Activated CD8-positive, alpha-beta memory T cell treated with anti-CD3 and anti-CD28 coated beads for 1 hour (primary cell): ENCODE measurements around the gene PPP1R17.

Experiments used
- DNase-seq, 2 donors: peaks; one replicate each; pipeline ENCODE4 v3.0.0-alpha.2; 2020; ENCODE audit warnings: low read depth in 1 of 2; ENCODE audit errors: extremely low read depth in 1 of 2

The PPP1R17 gene

DNA sequence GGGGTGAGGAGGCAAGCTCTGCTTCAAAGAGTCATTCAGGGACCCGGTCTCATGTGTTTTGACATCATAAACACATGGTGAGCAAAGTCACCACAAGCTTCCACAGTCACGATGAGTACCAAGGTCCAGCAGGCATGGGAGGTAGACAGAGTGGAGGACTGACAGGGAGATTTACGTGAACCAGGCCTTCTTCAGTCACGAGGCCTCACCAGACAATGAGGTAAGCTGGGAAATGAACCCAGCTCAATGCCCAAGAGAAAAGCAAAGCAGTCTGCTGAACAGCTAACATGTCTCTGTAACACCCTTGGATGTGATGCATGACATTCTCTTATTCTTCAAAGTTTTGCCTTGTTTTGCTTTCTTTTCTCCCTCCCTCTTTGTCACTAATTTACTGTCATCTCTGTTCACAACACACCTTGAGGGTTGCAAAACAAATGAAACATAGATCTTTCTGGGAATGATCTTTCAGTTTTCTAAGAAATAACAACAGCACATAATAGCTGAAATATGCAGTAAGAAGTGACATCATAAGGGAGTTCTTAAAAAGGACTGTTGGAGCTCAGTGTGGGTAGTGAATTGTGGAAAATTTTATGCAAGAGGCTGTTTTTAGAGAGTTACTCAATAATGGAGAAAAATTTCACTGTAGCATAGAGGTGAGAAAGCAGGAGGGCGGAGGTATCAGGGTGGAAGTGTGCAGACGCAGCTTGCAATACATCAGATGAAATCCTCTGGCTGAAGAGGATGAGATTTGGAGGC, 9.0 kb downstream of the PPP1R17 start:
- DNase-seq: no peak

DNA sequence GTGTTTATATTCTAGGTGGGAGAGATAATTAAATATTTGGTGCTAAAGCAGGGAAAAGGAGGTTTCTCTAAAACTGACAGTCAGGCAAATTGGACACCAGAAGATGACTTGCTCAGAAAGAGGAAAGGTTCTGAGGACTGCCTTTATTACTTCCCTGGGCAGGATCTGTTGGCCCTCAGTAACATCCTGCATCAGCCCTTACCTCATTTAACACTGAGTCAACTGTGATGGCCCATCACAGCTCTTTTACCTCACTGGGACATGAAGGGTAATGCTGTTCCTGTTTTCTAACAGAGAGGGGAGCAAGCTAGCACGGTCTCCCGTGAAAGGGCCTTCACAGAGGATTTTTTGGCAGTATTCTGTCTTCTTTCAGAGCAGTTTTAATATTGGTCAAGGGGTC, 12.0 kb downstream of the PPP1R17 start:
- DNase-seq: no peak

DNA sequence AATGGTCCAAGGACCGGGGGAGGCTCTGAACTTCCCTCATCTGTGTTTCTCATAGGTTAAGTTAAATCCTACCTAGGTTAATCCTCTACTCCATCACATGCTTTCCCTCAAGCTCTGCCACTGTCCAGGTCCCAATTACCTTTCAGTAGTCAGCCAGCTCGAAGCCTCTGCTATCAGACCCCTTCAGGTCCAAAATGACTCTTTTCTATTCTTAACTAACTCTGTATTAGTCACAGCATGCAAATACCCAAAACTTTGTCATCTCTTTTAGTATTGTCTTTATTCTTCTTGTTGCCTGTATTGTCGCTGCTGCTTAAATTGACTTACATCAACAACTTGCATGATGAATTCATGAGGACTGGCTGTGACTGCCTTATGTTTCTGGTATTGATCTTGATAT, 15.3 kb downstream of the PPP1R17 start:
- DNase-seq: no peak

DNA sequence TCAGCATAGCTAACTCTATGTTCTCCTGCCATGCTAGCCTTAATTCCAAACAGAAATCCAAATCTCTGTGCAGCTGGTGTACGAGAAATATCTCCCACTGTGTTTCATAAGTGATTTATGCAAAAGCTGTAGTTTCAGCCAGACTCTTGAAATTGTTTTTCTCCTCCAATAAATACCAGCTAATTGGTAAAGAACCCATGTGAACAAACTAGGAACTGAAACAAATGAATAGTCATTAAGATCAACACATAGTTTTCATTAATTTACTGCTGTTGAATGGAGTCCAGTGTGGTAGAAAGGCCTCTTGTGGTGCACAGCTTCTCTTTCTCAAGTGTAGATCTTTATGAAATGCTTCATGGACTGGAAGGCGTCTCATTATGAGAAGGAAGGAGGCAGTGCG, 18.4 kb downstream of the PPP1R17 start:
- DNase-seq: no peak

DNA sequence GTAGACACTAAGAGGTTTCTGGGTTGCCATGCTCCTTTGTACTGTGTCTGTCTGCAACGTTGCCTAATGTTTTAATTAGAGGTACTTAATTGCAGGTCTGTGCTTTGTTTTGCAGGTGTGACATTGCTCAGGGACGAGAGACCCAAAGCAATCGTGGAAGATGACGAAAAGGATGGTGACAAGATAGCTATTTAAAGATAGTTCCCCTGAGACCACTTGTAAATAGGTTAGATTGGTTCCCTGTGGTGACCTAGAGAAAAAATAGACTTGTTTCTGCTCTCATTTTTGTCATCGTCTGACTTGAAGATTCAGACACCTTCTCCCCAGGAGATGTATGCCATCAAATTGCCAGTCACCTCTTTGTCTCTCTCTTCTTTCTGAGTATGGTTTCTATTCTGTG, 20.1 kb downstream of the PPP1R17 start:
- no peak for DNase-seq

DNA sequence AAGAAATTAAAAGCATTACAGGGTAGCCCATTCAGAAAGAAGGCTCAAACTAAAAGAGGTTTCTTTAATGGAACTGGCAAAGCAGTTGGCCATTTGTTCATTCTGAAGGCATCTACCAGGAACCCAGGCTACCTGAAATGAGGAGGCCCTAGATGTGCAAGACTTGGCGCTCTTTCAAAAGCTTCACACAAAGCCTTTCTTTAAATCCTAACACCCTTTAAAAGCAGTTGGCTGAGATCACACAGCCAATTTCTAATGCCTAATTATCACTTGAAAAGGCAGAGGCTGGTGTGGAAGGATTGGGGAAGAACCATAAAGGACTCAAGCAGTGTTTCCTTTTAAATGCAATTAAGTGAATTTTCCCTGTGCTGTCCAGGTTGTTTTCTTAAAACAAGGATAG, 23.2 kb downstream of the PPP1R17 start:
- no peak for DNase-seq

DNA sequence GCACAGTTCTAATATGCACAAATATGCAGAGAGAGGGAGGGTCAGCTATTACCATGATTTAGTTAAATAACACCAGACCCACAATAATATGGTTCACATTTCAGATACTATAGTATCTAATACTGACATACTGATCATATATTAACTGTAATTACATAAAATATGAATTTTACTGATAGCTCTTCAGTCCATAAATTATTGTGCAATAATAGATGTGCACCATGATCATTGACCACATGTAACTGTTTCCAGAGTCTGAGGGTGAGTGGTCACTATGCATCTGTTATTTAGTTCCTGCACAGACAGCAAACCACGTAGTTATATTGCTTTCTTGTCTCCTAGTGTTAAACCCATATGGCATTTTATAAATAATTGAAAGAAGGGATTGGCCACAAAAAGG, 29.3 kb downstream of the PPP1R17 start:
- no peak for DNase-seq

DNA sequence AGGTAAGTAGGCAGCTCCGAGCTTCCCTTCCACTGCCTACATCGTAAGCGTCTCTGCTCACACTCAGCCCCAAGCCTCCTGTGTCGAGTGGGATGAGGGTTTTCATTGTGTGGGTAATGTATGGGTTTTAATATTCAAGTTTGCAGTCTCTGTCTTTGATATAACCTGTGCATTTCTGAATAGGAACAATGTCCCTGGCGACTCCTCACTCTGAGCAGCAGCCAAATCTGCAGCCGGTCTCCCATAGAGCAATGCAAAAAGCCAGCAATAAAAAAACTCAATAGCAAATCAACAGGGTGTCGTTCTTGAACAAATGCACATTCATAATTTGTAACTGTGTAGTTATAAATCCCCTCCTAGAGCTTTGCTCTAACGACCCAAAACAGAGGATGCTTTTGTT, 33.4 kb downstream of the PPP1R17 start:
- no peak for DNase-seq

DNA sequence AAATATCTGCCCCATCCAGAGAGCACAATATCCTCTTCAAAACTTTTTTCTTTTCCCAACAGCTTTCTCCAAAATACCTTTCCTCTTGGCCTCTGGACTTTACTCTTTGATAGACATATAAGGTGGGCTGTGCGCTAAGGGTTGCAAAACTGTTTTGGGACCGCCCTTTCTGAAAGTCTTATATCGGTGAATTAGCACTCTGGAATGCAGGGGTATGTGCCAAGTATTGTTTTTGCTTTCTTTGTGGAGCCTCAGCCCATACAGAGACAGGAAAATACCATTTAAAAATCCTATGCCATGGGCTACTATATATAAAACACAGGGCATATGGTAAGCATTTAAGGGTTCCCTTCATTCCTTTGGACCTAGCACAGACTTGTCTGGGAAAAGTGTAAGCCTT, 37.7 kb downstream of the PPP1R17 start:
- DNase-seq: no peak

DNA sequence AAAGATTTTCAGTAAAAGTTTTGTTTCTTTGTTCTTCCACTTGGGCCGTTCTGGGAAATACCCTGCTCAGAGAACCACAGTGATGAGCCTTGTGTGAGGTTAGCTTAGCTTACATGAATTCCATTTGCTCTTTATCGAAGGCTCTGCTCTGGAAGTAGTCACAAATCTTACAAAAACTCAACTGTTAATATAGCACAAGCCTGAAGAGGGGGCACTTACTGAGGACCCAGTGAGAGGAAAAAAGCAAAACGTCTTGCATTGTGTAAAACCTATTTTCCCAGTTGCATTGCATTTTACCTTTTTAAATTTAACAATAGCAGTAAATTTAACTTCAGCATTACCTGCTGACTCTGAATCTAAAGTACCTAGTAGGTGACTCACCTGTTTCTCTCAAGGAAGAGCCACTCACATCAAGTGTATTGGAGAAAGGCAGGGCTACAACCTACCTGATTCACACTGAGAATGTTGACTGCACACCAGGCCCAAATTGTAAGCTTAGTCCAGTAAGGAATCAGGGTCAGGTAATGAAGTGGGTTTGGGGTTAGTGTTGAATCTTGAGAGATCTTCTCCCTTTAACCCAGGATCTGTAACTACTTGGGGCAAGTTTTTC, 42.3 kb downstream of the PPP1R17 start:
- DNase-seq: no peak

DNA sequence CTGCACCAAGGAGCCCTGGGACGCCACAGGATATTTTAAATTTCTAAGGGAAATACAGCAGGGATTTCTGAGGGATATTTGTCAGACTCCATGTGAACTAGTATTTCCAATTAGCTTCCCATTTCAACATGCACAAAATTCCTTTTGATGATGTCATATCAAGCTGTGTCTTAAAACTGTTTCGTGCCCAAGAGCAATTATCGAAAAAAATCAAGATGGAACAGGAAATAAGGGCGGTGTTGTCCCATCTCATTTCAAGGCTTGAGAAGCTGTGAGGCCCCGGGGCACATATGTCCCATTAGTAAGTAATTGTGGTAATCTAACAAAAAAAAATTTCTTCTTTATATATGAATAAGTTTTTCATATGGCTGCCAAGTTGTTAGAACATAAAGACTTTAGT, 47.4 kb downstream of the PPP1R17 start:
- no peak for DNase-seq

DNA sequence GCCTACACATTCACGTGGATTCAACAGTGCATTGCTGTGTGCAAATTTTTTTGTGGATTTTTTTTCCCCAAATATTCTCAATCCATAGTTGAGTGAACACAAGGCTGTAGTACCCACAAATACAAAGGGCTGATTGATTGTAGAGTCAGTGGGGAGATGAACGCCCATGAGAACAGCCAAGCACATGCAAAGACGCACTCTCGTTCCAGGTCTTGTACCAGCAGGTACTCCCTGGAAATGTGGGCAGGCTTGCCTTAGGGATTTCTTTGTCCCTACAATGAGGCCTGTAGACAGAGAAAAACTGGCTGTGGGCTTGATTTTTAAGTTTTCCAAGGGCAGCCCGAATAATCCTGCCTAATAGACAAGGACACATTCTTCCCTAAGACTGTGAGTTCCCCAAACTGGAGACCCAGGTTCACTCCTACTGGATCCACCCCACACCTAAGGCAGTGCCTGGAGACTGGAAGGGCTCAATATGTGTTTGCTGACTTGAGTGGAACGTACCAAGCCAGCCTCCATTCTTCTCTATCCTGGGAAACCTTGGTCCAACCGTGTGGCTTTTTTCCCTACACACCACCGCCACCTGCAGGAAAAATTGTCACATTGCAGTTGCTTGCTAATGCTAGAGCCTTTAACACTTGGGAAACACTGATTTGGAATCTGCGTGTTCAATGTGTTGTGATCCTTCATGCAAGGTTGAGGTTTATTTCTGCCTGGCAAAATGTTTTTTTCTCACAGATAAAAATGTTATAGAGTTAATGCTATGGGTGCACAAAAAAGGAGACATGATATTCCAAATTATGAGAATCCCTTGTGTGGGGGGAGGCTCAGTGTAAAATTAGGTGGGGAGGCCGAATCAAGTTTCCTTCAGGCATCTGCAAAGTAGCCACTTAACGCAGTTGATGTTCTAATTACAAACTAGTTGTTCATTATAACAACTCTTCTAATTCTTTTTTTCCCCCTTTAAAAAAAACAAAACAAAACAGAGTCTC, 49.3 kb downstream of the PPP1R17 start:
- DNase-seq: no peak

DNA sequence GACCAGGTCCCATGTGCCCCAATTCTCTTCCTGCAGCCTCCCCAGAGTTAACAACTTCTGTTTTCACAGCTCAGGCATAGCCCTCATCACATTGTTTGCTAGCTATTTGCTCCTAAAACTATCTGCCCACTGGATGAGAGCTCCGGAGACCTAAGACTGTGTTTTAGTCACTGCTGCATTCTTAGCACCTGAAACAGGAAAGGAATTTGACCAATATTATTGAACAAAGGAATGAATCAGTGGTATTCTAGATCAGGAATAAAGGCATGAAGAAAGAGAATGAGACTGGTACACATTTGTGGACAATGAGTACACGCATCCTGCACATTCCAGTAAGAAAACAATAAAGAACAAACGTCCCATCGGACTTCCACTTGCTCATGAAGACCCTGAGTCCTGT, 54.8 kb downstream of the PPP1R17 start:
- DNase-seq: no peak

DNA sequence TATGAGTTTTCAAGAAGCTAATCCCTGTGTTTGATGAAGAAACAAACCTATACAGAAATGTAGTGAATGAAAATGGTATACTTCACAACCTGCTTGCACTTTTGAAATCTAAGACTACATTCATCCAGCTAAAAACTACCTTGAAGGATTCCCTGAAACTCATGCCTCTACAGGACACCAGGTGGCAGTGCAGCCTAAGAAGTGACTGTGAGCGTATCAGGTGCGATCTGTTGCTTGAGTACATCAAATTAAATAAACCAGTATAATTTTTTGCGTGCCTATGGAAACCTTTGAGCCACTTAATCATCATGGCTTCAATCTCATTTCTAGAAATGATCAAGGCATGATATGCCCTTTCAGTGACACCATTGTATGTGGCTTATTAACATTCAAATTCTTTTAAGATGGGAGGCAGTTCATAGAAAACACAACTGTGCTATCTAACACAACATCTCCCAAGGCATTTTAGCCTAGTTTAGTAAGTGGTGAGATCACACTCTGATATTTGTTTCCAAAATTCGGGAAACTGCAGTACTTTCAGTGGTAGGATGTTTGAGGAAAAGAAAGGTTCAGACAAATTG, 57.4 kb downstream of the PPP1R17 start:
- DNase-seq: no peak

DNA sequence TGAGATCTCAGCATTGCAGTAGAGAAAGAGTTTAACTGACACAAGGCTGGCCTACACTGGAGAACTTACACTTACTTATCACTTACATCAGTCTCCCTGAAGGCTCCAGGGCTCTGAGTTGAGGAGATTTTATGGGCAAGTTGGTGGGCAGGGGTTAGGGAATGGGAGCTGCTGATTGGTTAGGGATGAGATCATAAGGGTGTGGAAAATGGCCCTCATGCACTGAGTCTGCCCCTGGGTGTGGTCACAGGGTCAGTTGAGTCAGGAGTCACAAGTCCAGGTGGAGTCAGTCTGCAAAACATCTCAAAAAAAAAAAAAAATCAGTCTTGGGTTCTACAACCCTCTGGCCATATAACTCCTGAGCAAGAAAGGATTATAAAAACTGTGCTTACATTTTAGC, 60.5 kb downstream of the PPP1R17 start:
- no peak for DNase-seq

DNA sequence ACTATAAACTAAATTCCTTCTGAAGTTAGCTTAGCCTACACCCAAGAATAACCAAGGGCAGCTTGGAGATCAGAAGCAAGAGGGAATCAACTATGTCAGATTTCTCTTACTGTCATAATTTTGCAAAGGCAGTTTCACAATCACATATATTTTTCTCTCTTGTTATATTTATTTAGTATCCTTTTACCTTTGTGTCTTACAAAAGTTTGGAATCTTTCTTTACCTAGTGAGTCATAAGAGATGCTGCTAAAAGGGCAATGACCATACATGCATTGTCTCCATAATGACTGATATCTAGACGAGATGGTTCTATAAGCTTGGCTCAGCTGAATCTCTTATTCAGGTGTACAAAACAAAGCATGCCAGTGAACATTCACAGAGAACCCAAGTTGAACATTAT, 61.1 kb downstream of the PPP1R17 start:
- no peak for DNase-seq

DNA sequence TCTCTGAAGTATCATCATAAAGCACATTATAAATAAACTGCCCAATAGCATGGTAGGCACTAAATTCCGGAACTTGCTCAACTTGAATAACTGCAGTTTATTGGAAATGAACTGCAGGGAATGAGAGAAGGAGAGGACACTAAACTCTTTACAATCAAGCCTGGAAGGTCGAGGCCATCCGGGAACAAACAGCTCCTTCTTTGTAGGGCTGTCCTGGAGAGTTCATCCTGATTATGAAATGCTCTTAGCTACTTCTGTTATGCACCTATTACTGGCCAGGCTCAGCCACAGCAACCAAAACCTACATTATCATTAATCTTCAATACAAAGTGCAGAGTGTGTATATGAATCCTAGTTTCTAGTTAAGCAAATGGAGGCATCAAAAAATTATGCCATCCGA, 64.7 kb downstream of the PPP1R17 start:
- DNase-seq: no peak
